Measurements from ENCODE around the gene ANKH.

The ANKH gene

DNA sequence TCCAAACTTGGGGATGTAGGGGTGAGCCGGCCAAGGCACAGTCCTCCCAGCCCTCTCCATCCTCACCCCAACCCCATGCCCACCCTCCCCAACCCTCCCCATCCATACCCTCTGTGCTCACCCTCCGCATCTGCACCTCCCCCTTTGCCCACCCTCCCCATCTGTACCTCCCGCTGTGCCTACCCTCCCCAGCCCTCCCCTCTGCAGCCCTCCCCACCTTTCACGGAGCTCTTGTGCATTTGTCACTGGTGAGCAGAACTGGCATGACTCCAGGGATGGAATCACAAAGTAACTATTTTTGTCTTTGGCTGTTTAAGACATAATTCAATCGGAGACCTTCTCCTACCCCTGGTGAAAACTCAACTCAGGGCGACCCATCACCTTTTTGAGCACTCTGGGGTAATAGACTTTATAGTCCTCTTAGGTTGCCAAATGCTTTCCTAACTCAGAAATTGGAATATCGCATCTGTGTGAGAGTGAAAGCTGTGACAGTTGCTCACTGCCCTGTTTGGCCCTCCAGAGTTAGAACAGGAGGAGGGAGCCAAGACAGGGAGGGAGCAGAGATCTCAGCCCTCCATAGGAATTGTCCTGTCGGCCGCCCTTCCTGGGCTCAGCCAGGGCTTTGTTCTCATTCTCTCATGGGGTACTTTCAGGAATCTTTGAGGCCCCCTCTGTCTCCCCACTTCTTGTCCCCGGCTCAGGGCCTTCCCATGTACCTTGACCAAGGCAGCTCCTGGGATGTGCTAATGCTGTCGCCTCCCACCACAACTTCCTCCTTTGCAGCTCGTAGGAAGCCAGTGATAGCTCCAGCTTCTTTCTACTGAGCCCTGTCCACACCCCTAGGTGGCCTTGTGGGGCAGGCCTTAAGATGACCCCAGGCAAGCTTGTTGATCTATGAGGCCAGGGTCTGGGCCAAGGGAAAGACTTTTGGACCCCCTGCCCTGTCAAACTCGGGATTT is 170.8 kb downstream of the ANKH start:
- no peaks in the 10 kb centered on the region for H3K9me3 ChIP-seq (ENCODE audit: insufficient read depth, low read depth, low read length)
- H3K27ac ChIP-seq (ENCODE audit: low read length) = no peak overlapping the region
- peaks cover 27% of the 10 kb centered on the region for H3K36me3 ChIP-seq (ENCODE audit: insufficient read depth, low read depth, low read length)
- H3K27me3 ChIP-seq (ENCODE audit: insufficient read depth, low read length) = no peaks in the 10 kb centered on the region
- H3K4me1 ChIP-seq (ENCODE audit: insufficient read depth, low read length) = peaks cover 8% of the 10 kb centered on the region
- H3K9ac ChIP-seq (ENCODE audit: low read depth, low read length) = no peak overlapping the region
- no peak overlapping the region for H3K4me3 ChIP-seq (ENCODE audit: low read length)

DNA sequence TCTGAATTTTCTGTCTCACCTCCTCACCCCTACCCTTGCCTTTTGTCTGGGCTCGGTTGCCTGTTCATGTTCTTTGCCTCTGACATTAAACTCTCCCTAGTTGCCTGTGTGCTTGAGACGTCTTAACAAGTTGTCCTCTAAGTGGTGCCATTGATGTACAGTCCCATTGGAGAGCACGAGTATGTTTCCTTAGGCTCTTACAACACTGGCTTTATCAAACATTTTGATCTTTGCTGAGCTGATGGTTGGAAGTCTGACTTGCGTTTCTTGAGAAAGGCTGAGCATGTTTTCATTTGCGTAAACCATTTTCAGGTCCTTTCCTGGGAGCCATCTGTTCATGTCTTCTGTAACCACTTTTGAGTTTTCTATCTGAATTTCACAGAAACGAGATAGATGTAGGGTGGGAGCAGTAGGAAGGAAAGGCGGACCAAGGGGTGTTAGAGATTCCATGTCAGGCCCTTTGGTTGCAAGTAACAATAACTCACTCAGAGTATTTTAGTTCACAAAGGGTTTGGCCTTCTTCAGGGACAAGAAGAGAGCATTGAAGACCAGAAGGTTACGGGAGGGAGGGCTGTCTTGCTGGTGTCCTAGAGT is 171.7 kb downstream of the ANKH start:
- peaks cover 26% of the 10 kb centered on the region for H3K36me3 ChIP-seq (ENCODE audit: insufficient read depth, low read depth, low read length)
- no peak overlapping the region for H3K4me3 ChIP-seq (ENCODE audit: low read length)
- no peak overlapping the region for H3K9ac ChIP-seq (ENCODE audit: low read depth, low read length)
- no peaks in the 10 kb centered on the region for H3K27me3 ChIP-seq (ENCODE audit: insufficient read depth, low read length)
- peaks cover 15% of the 10 kb centered on the region for H3K4me1 ChIP-seq (ENCODE audit: insufficient read depth, low read length)
- H3K9me3 ChIP-seq (ENCODE audit: insufficient read depth, low read depth, low read length) = no peaks in the 10 kb centered on the region
- no peak overlapping the region for H3K27ac ChIP-seq (ENCODE audit: low read length)

DNA sequence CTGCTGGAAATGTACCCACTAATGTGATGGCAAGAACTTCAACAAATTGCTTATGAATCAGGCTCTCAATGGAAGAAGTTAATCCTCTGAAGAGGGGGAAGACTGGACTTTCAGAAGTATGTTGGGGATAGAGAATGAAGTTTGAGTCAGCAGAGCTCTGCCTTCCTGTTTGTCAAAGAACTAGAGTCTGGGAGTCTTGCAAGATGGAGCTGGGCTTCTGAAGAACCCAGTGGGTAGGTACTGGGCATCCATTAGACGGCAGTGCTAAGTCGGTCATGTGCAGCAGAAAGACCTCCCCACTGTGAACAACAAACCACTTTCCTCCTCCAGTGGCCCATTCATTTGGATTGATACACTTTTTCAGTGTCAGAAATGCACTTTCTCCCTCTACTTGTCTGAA is 172.4 kb downstream of the ANKH start:
- no peak overlapping the region for H3K9ac ChIP-seq (ENCODE audit: low read depth, low read length)
- no peak overlapping the region for H3K4me3 ChIP-seq (ENCODE audit: low read length)
- peaks cover 27% of the 10 kb centered on the region for H3K36me3 ChIP-seq (ENCODE audit: insufficient read depth, low read depth, low read length)
- no peaks in the 10 kb centered on the region for H3K27me3 ChIP-seq (ENCODE audit: insufficient read depth, low read length)
- peaks cover 15% of the 10 kb centered on the region for H3K4me1 ChIP-seq (ENCODE audit: insufficient read depth, low read length)
- no peak overlapping the region for H3K27ac ChIP-seq (ENCODE audit: low read length)
- H3K9me3 ChIP-seq (ENCODE audit: insufficient read depth, low read depth, low read length) = no peaks in the 10 kb centered on the region

DNA sequence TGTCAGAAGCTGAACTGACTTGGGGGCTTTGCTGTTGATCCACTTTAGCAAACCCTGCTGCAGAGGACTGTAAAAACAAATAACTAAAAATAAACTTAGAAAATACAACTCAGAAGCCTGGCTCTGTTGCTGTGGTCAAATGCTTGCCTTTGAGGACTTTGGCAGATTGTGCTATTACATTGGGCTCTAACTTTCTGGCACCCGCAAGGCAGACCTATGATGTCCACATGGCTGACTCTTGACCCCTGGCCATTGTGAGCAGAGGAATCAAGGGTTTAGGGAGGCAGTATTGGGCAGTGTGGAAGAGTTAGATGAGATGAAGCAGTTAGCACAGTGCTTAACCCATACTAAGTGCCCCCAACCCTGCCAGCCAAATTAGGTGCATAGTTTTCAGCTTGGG is 173.1 kb downstream of the ANKH start:
- Histone ChIP-seq H3K9me3 (ENCODE audit: insufficient read depth, low read depth, low read length) (no peaks in the 10 kb centered on the region), H3K4me3 (ENCODE audit: low read length) (no peak overlapping the region), H3K36me3 (ENCODE audit: insufficient read depth, low read depth, low read length) (peaks cover 33% of the 10 kb centered on the region), H3K27me3 (ENCODE audit: insufficient read depth, low read length) (no peaks in the 10 kb centered on the region), H3K4me1 (ENCODE audit: insufficient read depth, low read length) (peaks cover 15% of the 10 kb centered on the region), H3K9ac (ENCODE audit: low read depth, low read length) (no peak overlapping the region), H3K27ac (ENCODE audit: low read length) (no peak overlapping the region)

DNA sequence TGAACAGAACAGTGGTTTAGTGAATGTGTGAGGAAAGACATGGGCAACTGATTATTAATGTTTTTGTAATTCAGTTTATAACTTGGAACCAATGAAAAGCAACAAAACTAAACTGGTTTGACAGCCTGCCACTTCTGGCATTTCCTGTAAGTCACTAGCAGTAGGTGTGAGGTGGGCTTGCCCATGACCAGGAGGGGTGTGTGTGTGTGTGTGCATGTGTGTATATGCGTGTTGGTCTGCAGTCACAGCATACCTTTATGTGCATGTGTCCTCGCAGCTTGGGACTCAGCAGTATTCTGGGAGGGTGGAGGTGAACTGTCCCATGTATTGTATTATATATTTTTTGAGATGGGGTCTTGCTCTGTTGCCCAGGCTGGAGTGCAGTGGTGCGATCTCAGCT is 174.7 kb downstream of the ANKH start:
- H3K9ac ChIP-seq (ENCODE audit: low read depth, low read length) = no peak overlapping the region
- H3K27ac ChIP-seq (ENCODE audit: low read length) = no peak overlapping the region
- no peak overlapping the region for H3K4me3 ChIP-seq (ENCODE audit: low read length)
- peaks cover 15% of the 10 kb centered on the region for H3K4me1 ChIP-seq (ENCODE audit: insufficient read depth, low read length)
- peaks cover 48% of the 10 kb centered on the region for H3K36me3 ChIP-seq (ENCODE audit: insufficient read depth, low read depth, low read length)
- no peaks in the 10 kb centered on the region for H3K9me3 ChIP-seq (ENCODE audit: insufficient read depth, low read depth, low read length)
- H3K27me3 ChIP-seq (ENCODE audit: insufficient read depth, low read length) = no peaks in the 10 kb centered on the region

DNA sequence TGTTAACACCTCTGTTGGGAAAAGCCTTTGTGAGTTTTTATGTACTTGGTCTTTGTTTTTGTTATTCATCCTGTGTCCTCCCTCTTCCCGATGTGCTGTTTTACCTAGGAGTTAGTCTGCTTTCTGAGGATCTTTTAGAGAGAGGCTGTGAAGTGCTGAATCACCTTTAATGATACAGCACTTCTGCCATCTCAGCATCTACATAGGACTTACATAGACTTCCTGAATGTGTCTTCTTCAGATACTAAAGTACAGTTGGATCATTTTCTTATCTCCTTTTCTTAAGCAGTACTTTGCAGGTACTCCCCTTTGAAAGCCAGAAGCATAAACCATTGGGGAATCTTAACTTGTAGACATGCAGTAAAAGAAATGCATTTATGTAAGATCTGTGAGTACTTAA is 175.5 kb downstream of the ANKH start:
- H3K9me3 ChIP-seq (ENCODE audit: insufficient read depth, low read depth, low read length) = no peaks in the 10 kb centered on the region
- peaks cover 56% of the 10 kb centered on the region for H3K36me3 ChIP-seq (ENCODE audit: insufficient read depth, low read depth, low read length)
- peak overlapping the region; percentile 19; the same call in 1 of the 2 replicates for H3K9ac ChIP-seq (ENCODE audit: low read depth, low read length)
- H3K27ac ChIP-seq (ENCODE audit: low read length) = no peak overlapping the region
- no peak overlapping the region for H3K4me3 ChIP-seq (ENCODE audit: low read length)
- no peaks in the 10 kb centered on the region for H3K27me3 ChIP-seq (ENCODE audit: insufficient read depth, low read length)
- H3K4me1 ChIP-seq (ENCODE audit: insufficient read depth, low read length) = peaks cover 15% of the 10 kb centered on the region

DNA sequence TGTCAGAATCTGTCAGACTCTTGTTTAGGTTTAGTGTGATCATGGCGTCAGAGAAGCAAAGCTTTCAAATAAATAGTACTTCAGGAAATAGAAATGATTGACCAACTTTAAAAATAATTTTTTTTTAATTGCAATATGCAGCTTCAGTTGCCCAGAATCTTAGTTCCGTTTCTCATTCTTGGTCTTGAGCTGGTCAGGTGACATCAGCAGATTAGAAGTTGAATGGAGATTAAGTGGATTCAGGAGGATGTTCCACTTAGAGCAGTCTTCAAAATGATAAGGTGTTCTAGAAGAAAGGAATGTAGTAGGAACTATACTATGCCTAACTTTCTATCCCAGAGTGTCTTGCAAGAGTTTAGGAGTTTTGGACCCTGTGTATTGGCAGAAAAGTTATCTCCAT is 176.4 kb downstream of the ANKH start:
- Histone ChIP-seq H3K9me3 (ENCODE audit: insufficient read depth, low read depth, low read length) (no peaks in the 10 kb centered on the region), H3K9ac (ENCODE audit: low read depth, low read length) (no peak overlapping the region), H3K27ac (ENCODE audit: low read length) (no peak overlapping the region), H3K4me3 (ENCODE audit: low read length) (no peak overlapping the region), H3K36me3 (ENCODE audit: insufficient read depth, low read depth, low read length) (peaks cover 62% of the 10 kb centered on the region), H3K4me1 (ENCODE audit: insufficient read depth, low read length) (peaks cover 15% of the 10 kb centered on the region), H3K27me3 (ENCODE audit: insufficient read depth, low read length) (no peaks in the 10 kb centered on the region)

DNA sequence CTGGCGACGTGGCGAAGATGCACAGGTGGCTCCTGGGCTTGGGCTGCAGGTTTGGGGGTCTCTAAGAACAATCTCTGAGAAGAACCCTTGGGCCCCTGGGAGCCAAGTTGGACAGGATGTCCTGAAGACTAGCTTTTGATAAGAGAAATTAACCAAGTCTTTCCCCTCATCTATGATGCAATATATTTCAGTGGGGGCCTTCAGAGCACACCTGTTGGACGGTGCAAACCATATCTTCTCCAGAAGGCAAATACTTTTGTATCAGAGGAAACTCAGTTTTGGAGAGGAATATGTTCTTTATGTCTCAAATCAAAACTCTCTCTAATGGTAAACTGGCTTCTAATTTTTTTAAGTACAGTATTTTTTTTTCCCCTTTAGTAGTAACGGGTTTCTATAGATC is 178.5 kb downstream of the ANKH start:
- Histone ChIP-seq H3K27me3 (ENCODE audit: insufficient read depth, low read length) (no peaks in the 10 kb centered on the region), H3K27ac (ENCODE audit: low read length) (no peak overlapping the region), H3K9me3 (ENCODE audit: insufficient read depth, low read depth, low read length) (no peaks in the 10 kb centered on the region), H3K9ac (ENCODE audit: low read depth, low read length) (no peak overlapping the region), H3K4me1 (ENCODE audit: insufficient read depth, low read length) (peaks cover 15% of the 10 kb centered on the region), H3K36me3 (ENCODE audit: insufficient read depth, low read depth, low read length) (peaks cover 69% of the 10 kb centered on the region), H3K4me3 (ENCODE audit: low read length) (no peak overlapping the region)

DNA sequence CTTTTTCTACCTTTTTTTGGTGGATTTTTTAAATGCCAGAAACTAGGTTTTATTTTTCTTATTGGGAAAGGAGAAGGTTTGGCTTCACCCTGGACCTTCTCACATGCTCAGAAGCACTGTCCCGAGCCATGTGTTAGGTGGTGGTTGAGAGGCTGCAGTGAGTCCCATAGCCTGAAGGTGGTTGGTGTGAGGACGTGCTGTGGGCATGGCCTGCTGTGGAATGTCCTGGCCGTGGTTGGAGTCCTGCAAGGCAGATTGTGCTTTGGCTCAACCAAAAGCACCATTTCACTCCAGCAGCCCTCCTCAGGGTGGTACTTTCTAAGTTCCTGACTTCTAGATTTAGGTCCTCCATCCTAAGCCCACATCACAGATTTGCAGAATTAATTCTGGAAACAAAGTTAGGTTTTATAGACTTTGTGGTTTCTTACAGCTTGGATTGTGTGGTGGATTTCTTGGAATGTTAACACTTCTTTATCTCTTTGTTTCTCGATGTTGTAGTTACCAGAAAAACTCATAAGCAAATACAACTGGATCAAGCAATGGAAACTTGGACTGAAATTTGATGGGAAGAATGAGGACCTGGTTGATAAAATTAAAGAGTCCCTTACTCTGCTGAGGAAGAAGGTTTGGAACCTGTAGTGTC is 184.4 kb downstream of the ANKH start:
- Histone ChIP-seq H3K4me3 (ENCODE audit: low read length) (no peak overlapping the region), H3K36me3 (ENCODE audit: insufficient read depth, low read depth, low read length) (peaks cover 62% of the 10 kb centered on the region), H3K9ac (ENCODE audit: low read depth, low read length) (no peak overlapping the region), H3K27ac (ENCODE audit: low read length) (no peak overlapping the region), H3K27me3 (ENCODE audit: insufficient read depth, low read length) (no peaks in the 10 kb centered on the region), H3K9me3 (ENCODE audit: insufficient read depth, low read depth, low read length) (no peaks in the 10 kb centered on the region), H3K4me1 (ENCODE audit: insufficient read depth, low read length) (no peaks in the 10 kb centered on the region)

DNA sequence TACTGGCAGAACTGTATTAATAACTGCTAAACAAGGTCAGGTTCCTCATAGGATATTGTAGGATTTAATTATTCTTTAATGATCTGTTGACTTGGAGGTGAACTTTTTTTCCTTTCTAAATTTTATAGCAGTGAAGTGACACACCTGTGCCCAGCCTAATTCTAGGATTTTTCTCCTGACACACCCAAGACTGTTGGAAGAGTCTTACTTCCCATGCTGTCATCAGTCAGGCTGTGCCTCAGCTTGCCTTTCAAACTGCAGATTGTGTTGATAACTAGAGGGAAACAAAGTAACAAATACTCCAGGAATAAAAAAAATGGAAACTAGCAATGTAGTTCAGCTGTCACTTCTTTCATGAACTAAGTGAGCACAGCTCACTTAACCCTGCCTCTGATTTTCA is 185.1 kb downstream of the ANKH start:
- H3K27ac ChIP-seq (ENCODE audit: low read length) = no peak overlapping the region
- H3K9ac ChIP-seq (ENCODE audit: low read depth, low read length) = no peak overlapping the region
- H3K36me3 ChIP-seq (ENCODE audit: insufficient read depth, low read depth, low read length) = peaks cover 62% of the 10 kb centered on the region

DNA sequence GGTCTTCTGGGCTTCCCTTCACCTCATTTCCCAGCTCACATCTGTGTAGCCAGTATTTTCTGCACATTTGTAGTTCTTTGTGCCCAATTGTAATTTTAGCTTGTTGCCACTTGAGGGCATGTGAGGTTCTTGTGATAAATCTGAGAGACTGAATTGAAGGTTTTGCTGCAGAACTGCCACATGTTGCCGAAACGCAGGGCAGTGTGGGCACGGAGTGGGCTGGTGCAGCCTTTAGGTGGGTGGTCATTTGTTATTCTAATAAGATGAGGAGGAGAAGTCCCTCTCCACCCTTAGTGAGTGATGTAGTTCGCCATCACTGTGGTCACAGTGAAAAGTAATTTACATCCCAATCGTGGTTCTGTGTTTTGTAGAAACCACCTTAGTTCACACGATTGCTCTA is 185.8 kb downstream of the ANKH start:
- Histone ChIP-seq H3K36me3 (ENCODE audit: insufficient read depth, low read depth, low read length) (peaks cover 61% of the 10 kb centered on the region), H3K9me3 (ENCODE audit: insufficient read depth, low read depth, low read length) (no peaks in the 10 kb centered on the region), H3K4me3 (ENCODE audit: low read length) (no peak overlapping the region), H3K9ac (ENCODE audit: low read depth, low read length) (no peak overlapping the region), H3K27ac (ENCODE audit: low read length) (no peak overlapping the region), H3K4me1 (ENCODE audit: insufficient read depth, low read length) (no peaks in the 10 kb centered on the region), H3K27me3 (ENCODE audit: insufficient read depth, low read length) (no peaks in the 10 kb centered on the region)

More for the DNA sequence above, 185.1 kb downstream of the ANKH start:
- H3K9me3 ChIP-seq (ENCODE audit: insufficient read depth, low read depth, low read length) = no peaks in the 10 kb centered on the region
- no peak overlapping the region for H3K4me3 ChIP-seq (ENCODE audit: low read length)
- H3K4me1 ChIP-seq (ENCODE audit: insufficient read depth, low read length) = no peaks in the 10 kb centered on the region
- H3K27me3 ChIP-seq (ENCODE audit: insufficient read depth, low read length) = no peaks in the 10 kb centered on the region

DNA sequence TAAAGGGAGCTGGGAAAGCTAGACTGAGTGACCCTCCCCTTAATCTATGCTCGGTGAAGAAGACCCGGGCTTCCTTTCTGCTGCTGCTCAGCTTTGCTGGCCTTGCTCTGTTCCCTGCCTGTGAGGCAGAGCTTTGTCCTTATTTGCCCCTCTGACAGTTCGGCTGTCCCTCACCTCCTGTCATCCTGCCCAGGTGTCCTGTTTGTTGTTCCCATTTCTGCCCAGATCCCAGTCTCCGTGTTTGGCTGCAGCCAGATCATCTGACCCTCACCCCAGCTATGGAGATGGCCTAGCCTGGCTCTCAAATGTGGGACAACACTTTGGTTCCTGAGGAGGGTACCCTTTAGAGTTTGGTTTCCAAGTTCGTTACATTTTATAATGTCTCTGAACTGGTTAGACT is 186.8 kb downstream of the ANKH start:
- Histone ChIP-seq H3K27me3 (ENCODE audit: insufficient read depth, low read length) (no peaks in the 10 kb centered on the region), H3K4me3 (ENCODE audit: low read length) (no peak overlapping the region), H3K36me3 (ENCODE audit: insufficient read depth, low read depth, low read length) (peaks cover 60% of the 10 kb centered on the region), H3K9ac (ENCODE audit: low read depth, low read length) (no peak overlapping the region), H3K9me3 (ENCODE audit: insufficient read depth, low read depth, low read length) (no peaks in the 10 kb centered on the region), H3K4me1 (ENCODE audit: insufficient read depth, low read length) (no peaks in the 10 kb centered on the region), H3K27ac (ENCODE audit: low read length) (no peak overlapping the region)
